VCaP (cell line): ENCODE results near the gene GFOD1.

ENCODE experiments used
- H3K27ac ChIP-seq: fragments of 450-650 bp; 2 replicates; pipeline ENCODE4 v1.5.1; 2017
- TF ChIP-seq, protein P1 (sequence below): fragments of 450-650 bp; conservative IDR thresholded peaks from 2 replicates; pipeline ENCODE4 v1.5.1; 2017; ENCODE audit warnings: mild to moderate bottlenecking, moderate library complexity

Gene GFOD1

DNA sequence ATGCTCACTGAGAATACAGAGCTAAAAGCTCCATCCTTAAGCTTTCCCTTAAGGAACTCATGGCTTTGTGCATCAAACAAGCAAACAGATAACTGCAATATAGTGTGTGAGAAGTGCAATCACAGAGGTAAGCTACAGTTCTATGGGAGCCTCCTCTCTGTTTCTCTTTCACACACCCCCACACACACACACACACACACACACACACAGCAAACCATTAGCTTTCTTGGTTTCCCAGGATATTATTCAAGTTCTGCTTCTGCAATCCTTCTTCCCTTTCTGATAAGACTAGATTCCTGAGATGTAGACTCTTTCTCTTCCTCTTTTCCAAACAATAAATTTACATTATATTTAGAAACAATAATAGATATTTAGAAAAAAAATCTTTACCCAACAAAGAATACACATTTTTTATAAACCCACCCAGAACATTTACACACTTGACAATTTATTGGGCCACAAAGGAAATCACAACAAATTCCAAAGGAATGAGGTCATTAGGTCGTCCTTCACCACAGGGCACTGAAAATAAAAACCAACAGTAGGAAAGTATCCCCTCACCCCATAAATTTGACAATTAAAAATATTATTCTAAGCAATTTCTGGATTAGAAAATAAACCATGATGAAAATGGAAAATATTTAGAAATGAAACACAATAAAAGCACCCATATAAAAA is 9.3 kb upstream of the GFOD1 start:
- no peak overlapping the region for H3K27ac ChIP-seq
- TF ChIP-seq, protein P1, sequence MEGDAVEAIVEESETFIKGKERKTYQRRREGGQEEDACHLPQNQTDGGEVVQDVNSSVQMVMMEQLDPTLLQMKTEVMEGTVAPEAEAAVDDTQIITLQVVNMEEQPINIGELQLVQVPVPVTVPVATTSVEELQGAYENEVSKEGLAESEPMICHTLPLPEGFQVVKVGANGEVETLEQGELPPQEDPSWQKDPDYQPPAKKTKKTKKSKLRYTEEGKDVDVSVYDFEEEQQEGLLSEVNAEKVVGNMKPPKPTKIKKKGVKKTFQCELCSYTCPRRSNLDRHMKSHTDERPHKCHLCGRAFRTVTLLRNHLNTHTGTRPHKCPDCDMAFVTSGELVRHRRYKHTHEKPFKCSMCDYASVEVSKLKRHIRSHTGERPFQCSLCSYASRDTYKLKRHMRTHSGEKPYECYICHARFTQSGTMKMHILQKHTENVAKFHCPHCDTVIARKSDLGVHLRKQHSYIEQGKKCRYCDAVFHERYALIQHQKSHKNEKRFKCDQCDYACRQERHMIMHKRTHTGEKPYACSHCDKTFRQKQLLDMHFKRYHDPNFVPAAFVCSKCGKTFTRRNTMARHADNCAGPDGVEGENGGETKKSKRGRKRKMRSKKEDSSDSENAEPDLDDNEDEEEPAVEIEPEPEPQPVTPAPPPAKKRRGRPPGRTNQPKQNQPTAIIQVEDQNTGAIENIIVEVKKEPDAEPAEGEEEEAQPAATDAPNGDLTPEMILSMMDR: no peak

DNA sequence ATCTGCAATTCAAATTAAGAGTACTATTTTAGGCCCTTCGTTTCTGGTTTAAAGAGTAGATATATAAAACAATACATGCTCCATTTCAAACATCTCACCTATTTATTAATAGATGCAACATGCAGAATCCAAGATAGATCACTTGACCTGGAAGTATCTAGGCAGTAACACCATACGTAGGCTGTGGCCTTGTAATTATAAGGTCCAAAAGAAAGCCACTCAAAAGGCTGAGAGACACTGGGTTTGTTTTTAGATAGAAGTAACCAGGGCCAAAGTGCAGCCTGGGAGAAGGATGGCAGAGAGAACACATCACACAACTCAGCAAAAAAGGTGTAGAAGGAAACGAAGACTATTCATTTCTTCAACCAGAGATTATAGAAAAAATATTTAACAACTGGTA is 8.4 kb upstream of the GFOD1 start:
- TF ChIP-seq, protein P1: no peak

GRCh38 chr6:13495112-13495776 is 7.8 kb upstream of the GFOD1 start:
- H3K27ac ChIP-seq: no peak overlapping the region
- TF ChIP-seq, protein P1: no peak

More for the DNA sequence above, 8.4 kb upstream of the GFOD1 start:
- no peak overlapping the region for H3K27ac ChIP-seq

DNA sequence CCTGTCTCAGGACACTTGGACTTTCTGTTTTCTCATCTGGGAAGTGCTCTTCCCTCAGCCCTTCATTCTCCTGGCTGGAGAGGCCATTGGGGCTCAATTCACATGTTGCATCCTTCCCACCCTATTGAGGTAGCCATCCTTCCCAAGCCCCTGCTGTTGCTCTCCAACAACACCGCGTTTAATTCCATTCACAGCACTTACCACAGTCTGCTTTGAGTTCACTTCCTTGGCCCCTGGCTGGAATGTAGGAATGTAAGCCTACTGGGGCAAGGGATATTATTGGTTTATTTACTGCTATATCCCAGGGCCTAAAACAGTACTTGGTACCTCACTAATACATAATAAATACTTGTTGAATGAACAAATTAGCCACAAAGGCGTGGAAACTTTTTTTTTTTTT is 6.7 kb upstream of the GFOD1 start:
- TF ChIP-seq, protein P1: no peak
- H3K27ac ChIP-seq: no peak overlapping the region

- no peak overlapping the region for H3K27ac ChIP-seq
- TF ChIP-seq, protein P1: no peak
Measured at GRCh38 chr6:13493147-13493546, 5.7 kb upstream of the GFOD1 start.

- TF ChIP-seq, protein P1: no peak
- no peak overlapping the region for H3K27ac ChIP-seq
Measured at GRCh38 chr6:13492357-13492756, 5.0 kb upstream of the GFOD1 start.

- TF ChIP-seq, protein P1: no peak
- no peak overlapping the region for H3K27ac ChIP-seq
Measured at GRCh38 chr6:13491538-13491937, 4.1 kb upstream of the GFOD1 start.
